Subcutaneous abdominal adipose tissue (tissue), 5 donors: Measurements from ENCODE around the gene ELSPBP1.
"Not testable (repeated sequence)": the region's sequence is repeated elsewhere in the genome, so short reads cannot be mapped to it uniquely, and the experiment has no call there.

Experiments
- H3K27ac ChIP-seq: one replicate; pipeline ENCODE4 v1.7.0; 2013; ENCODE audit warnings: low read depth, mild to moderate bottlenecking, inconsistent platforms, low read length, moderate library complexity
- H3K27me3 ChIP-seq, 5 donors: one replicate each; pipeline ENCODE4 v1.7.0; 2013; ENCODE audit warnings: low read length in 5 of 5, inconsistent platforms in 1 of 5; ENCODE audit not compliant: control insufficient read depth in 5 of 5, insufficient read depth in 4 of 5
- H3K36me3 ChIP-seq, 5 donors: one replicate each; pipeline ENCODE4 v1.7.0; 2013; ENCODE audit warnings: low read length in 5 of 5; ENCODE audit not compliant: control insufficient read depth in 5 of 5, insufficient read depth in 5 of 5
- H3K4me1 ChIP-seq, 5 donors: one replicate each; pipeline ENCODE4 v1.7.0; 2013; ENCODE audit warnings: low read length in 5 of 5, mild to moderate bottlenecking in 3 of 5, moderate library complexity in 1 of 5; ENCODE audit not compliant: control insufficient read depth in 5 of 5, insufficient read depth in 5 of 5
- H3K4me3 ChIP-seq, 5 donors: one replicate each; pipeline ENCODE4 v1.7.0; 2013; ENCODE audit warnings: low read length in 5 of 5, low read depth in 1 of 5
- H3K9ac ChIP-seq, 5 donors: one replicate each; pipeline ENCODE4 v1.7.0; 2013; ENCODE audit warnings: low read length in 5 of 5, mild to moderate bottlenecking in 4 of 5, moderate library complexity in 3 of 5
- H3K9me3 ChIP-seq, 5 donors: one replicate each; pipeline ENCODE4 v1.7.0; 2013; ENCODE audit warnings: low read length in 5 of 5; ENCODE audit not compliant: control insufficient read depth in 5 of 5
- donor health status: healthy.
- donor health status: healthy.
- donor health status: healthy.
- donor health status: healthy.
- donor health status: healthy.

Gene ELSPBP1

GRCh38 chr19:47994209-47994802, at the start of gene ELSPBP1:
TSS of gene ELSPBP1 (plus strand) at chr19:47994632. CDS start at chr19:48008668, 14,036 bp downstream.
- H3K4me1 ChIP-seq, result no peaks in the 10 kb centered on the region
- peaks cover 2 to 14% (median 7%) of the 10 kb centered on the region in 5 donors for H3K27me3 ChIP-seq
- no peak within 1 kb of the TSS for H3K27ac ChIP-seq
- no peaks in the 10 kb centered on the region for H3K36me3 ChIP-seq
- H3K9me3 ChIP-seq, result no peaks in the 10 kb centered on the region
- no peak within 1 kb of the TSS for H3K4me3 ChIP-seq
- no peak within 1 kb of the TSS for H3K9ac ChIP-seq

GRCh38 chr19:47949852-47950521, 44.4 kb upstream of the ELSPBP1 start:
- H3K27me3 ChIP-seq, H3K4me1 ChIP-seq, H3K9me3 ChIP-seq, H3K27ac ChIP-seq, H3K9ac ChIP-seq, H3K36me3 ChIP-seq, H3K4me3 ChIP-seq: not testable (repeated sequence)

- not testable (repeated sequence) for H3K4me3 ChIP-seq, H3K36me3 ChIP-seq, H3K4me1 ChIP-seq, H3K27me3 ChIP-seq, H3K27ac ChIP-seq, H3K9ac ChIP-seq, H3K9me3 ChIP-seq
Observed at GRCh38 chr19:47952132-47952531, 42.3 kb upstream of the ELSPBP1 start.

- H3K36me3 ChIP-seq, H3K27me3 ChIP-seq, H3K9me3 ChIP-seq, H3K4me3 ChIP-seq, H3K27ac ChIP-seq, H3K9ac ChIP-seq, H3K4me1 ChIP-seq: not testable (repeated sequence)
Observed at GRCh38 chr19:47955936-47956335, 38.5 kb upstream of the ELSPBP1 start.

- no peak overlapping the region for H3K4me3 ChIP-seq
- no peaks in the 10 kb centered on the region for H3K36me3 ChIP-seq
- H3K9ac ChIP-seq, result no peak overlapping the region
- peaks cover 0 to 15% (median 7%) of the 10 kb centered on the region in 5 donors for H3K27me3 ChIP-seq
- no peak overlapping the region for H3K27ac ChIP-seq
- H3K9me3 ChIP-seq, result peaks cover 0 to 5% (median 0%) of the 10 kb centered on the region in 5 donors
- no peaks in the 10 kb centered on the region for H3K4me1 ChIP-seq
Observed at GRCh38 chr19:47973529-47973928, 20.9 kb upstream of the ELSPBP1 start.

- Histone ChIP-seq H3K9ac (no peak overlapping the region), H3K9me3 (no peaks in the 10 kb centered on the region), H3K36me3 (no peaks in the 10 kb centered on the region), H3K27me3 (peaks cover 2 to 20% (median 9%) of the 10 kb centered on the region in 5 donors), H3K27ac (no peak overlapping the region), H3K4me1 (no peaks in the 10 kb centered on the region), H3K4me3 (no peak overlapping the region)
Observed at GRCh38 chr19:47991191-47991808, 3.1 kb upstream of the ELSPBP1 start.

- peaks cover 2 to 17% (median 9%) of the 10 kb centered on the region in 5 donors for H3K27me3 ChIP-seq
- H3K9me3 ChIP-seq, result no peaks in the 10 kb centered on the region
- no peak within 1 kb of the TSS for H3K4me3 ChIP-seq
- H3K36me3 ChIP-seq, result no peaks in the 10 kb centered on the region
- H3K4me1 ChIP-seq, result no peaks in the 10 kb centered on the region
- no peak within 1 kb of the TSS for H3K9ac ChIP-seq
- H3K27ac ChIP-seq, result no peak within 1 kb of the TSS
Observed at GRCh38 chr19:47992070-47992469, 2.4 kb upstream of the ELSPBP1 start, which contains the start of gene BSPH1. TSS of gene BSPH1 (minus strand) at chr19:47992170. CDS start at chr19:47992081, 89 bp downstream.

- H3K36me3 ChIP-seq, result no peaks in the 10 kb centered on the region
- peaks cover 0 to 4% (median 3%) of the 10 kb centered on the region in 5 donors for H3K9me3 ChIP-seq
- H3K27ac ChIP-seq, result no peak overlapping the region
- no peak overlapping the region for H3K9ac ChIP-seq
- no peak overlapping the region for H3K4me3 ChIP-seq
- peaks cover 0 to 5% (median 2%) of the 10 kb centered on the region in 5 donors for H3K27me3 ChIP-seq
- no peaks in the 10 kb centered on the region for H3K4me1 ChIP-seq
Observed at GRCh38 chr19:47996230-47996727, 1.8 kb downstream of the ELSPBP1 start.

GRCh38 chr19:47998800-47999199, 4.4 kb downstream of the ELSPBP1 start:
- H3K9me3 ChIP-seq, result peaks cover 0 to 4% (median 3%) of the 10 kb centered on the region in 5 donors
- H3K4me1 ChIP-seq, result no peaks in the 10 kb centered on the region
- no peak overlapping the region for H3K9ac ChIP-seq
- no peak overlapping the region for H3K27ac ChIP-seq
- no peaks in the 10 kb centered on the region for H3K36me3 ChIP-seq
- H3K4me3 ChIP-seq, result no peak overlapping the region
- H3K27me3 ChIP-seq, result peaks cover 0 to 5% (median 0%) of the 10 kb centered on the region in 5 donors

- Histone ChIP-seq H3K9me3 (peaks cover 0 to 4% (median 3%) of the 10 kb centered on the region in 5 donors), H3K36me3 (no peaks in the 10 kb centered on the region), H3K27ac (no peak overlapping the region), H3K9ac (no peak overlapping the region), H3K27me3 (peaks cover 0 to 13% (median 0%) of the 10 kb centered on the region in 5 donors), H3K4me1 (no peaks in the 10 kb centered on the region), H3K4me3 (no peak overlapping the region)
Observed at GRCh38 chr19:48000846-48001245, 6.4 kb downstream of the ELSPBP1 start.
